Neural cell (in vitro differentiated cells): ENCODE data around the gene ATXN7L1.

Experiments used
- CTCF ChIP-seq: fragments of 450-650 bp; IDR thresholded peaks from 2 replicates; pipeline ENCODE4 v1.5.1; 2014; ENCODE audit warnings: antibody characterized with exemption, mild to moderate bottlenecking, moderate library complexity; ENCODE audit not compliant: poor library complexity, severe bottlenecking
- EP300 ChIP-seq: fragments of 450-650 bp; conservative IDR thresholded peaks from 2 replicates; pipeline ENCODE4 v1.6.1; 2014; ENCODE audit warnings: antibody characterized with exemption, mild to moderate bottlenecking, moderate library complexity; ENCODE audit not compliant: poor library complexity, severe bottlenecking
- EZH2 ChIP-seq: fragments of 200-600, 300-800 bp; shearing (Covaris generic), sonication (generic); IDR thresholded peaks from 2 replicates; pipeline ENCODE4 v1.6.1; 2014; ENCODE audit warnings: antibody characterized with exemption, low read length, borderline replicate concordance, mild to moderate bottlenecking; ENCODE audit not compliant: insufficient read depth, poor library complexity, severe bottlenecking

- TF ChIP-seq CTCF (no peak), EP300 (no peak), EZH2 (no peak)
Measured at GRCh38 chr7:105619590-105619989, 256.8 kb downstream of the ATXN7L1 start.
